Caco-2 (cell line): ENCODE measurements around the gene GIMAP6. TPM values are rescaled to one million over a fixed set of nuclear protein-coding genes. Genes with fewer than 3 reads are reported as not detected.

ENCODE experiments used
- BruUV-seq: library from RNA; stranded (reverse); fragments of 400-500 nt; replicated peaks from 2 replicates; lab custom pipeline; 2021; lab: Mats Ljungman, UMichigan
- CTCF ChIA-PET: fragments of 300-600 bp; sonication (Branson Sonifier 250); formaldehyde crosslinking; loops from one replicate; lab custom pipeline; 2022; ENCODE audit warnings: antibody characterized with exemption; lab: Charles Lee
- POLR2A ChIA-PET: fragments of 300-600 bp; sonication (Branson Sonifier 250); formaldehyde crosslinking; loops from one replicate; lab custom pipeline; 2022; ENCODE audit warnings: antibody characterized with exemption; lab: Charles Lee
- DNase-seq, 2 experiments: peaks; one replicate each; pipeline versions ENCODE4 v3.0.0 to v3.0.0-alpha.2; 2020 to 2022
- H3K27me3 ChIP-seq: replicated peaks from 2 replicates; pipeline ENCODE4 v1.6.0; 2011; ENCODE audit warnings: low read length; ENCODE audit not compliant: control insufficient read depth, insufficient read depth
- H3K36me3 ChIP-seq: 2 replicates; pipeline ENCODE4 v1.5.1; 2011; ENCODE audit warnings: low read length; ENCODE audit not compliant: control insufficient read depth, insufficient read depth
- H3K4me1 ChIP-seq: fragments of 250-450 bp; sonication (Bioruptor Pico); 2 replicates; pipeline ENCODE4 v1.5.1; 2020; ENCODE audit warnings: mild to moderate bottlenecking
- H3K4me3 ChIP-seq: 2 replicates; pipeline ENCODE4 v1.5.1; 2011; ENCODE audit warnings: low read depth, mild to moderate bottlenecking, control low read depth, low read length
- H3K9me3 ChIP-seq: fragments of 250-450 bp; sonication (Bioruptor Pico); 2 replicates; pipeline ENCODE4 v1.5.1; 2020; ENCODE audit warnings: mild to moderate bottlenecking, moderate library complexity
- H3K27ac Mint-ChIP-seq: one replicate; pipeline ENCODE4 v1.8.0; 2022; ENCODE audit warnings: mixed read lengths; ENCODE audit not compliant: unreplicated experiment
- H3K27me3 Mint-ChIP-seq: one replicate; pipeline ENCODE4 v1.8.0; 2022; ENCODE audit warnings: mixed read lengths; ENCODE audit not compliant: insufficient read depth, unreplicated experiment
- H3K36me3 Mint-ChIP-seq: one replicate; pipeline ENCODE4 v1.8.0; 2022; ENCODE audit warnings: mild to moderate bottlenecking, mixed read lengths; ENCODE audit not compliant: insufficient read depth, unreplicated experiment
- H3K4me1 Mint-ChIP-seq: one replicate; pipeline ENCODE4 v1.8.0; 2022; ENCODE audit warnings: low read depth, mixed read lengths; ENCODE audit not compliant: unreplicated experiment
- H3K4me3 Mint-ChIP-seq: one replicate; pipeline ENCODE4 v1.8.0; 2022; ENCODE audit warnings: mild to moderate bottlenecking, moderate library complexity, mixed read lengths; ENCODE audit not compliant: unreplicated experiment
- H3K9me3 Mint-ChIP-seq: one replicate; pipeline ENCODE4 v1.8.0; 2022; ENCODE audit warnings: mixed read lengths; ENCODE audit not compliant: unreplicated experiment
- intact Hi-C: fragments of 100-400 bp; cut with micrococcal nuclease; formaldehyde crosslinking; loops from one replicate; pipeline ENCODE4 v1.10.0; 2022; ENCODE audit not compliant: unreplicated experiment
- total RNA-seq: library from RNA; stranded (reverse); gene quantifications from 2 replicates; pipeline ENCODE4 v1.2.3, GENCODE V29; 2022
- TF ChIP-seq, protein P1 (sequence below), 2 experiments: fragments of 200-600 bp in 1 of 2; IDR thresholded peaks; 1 replicate in 1 of 2; 2 replicates in 1 of 2; pipeline versions ENCODE4 v1.5.1 to v1.8.0; 2011 to 2022; ENCODE audit warnings: antibody characterized with exemption in 1 of 2, control low read depth in 1 of 2, inconsistent platforms in 1 of 2, low read depth in 1 of 2, low read length in 1 of 2, mild to moderate bottlenecking in 1 of 2, moderate library complexity in 1 of 2; ENCODE audit not compliant: insufficient read depth in 1 of 2, severe bottlenecking in 1 of 2, unreplicated experiment in 1 of 2

Gene GIMAP6
- total RNA-seq, 1 experiment from 2014 or later, result not detected

GRCh38 chr7:150595361-150595760, 36.8 kb downstream of the GIMAP6 start:
- 0 out of 2 replicates have a peak, but pooled peaks cover 3% of the 10 kb centered on the region for H3K9me3 ChIP-seq
- H3K4me1 Mint-ChIP-seq, result no peaks in the 10 kb centered on the region
- CTCF ChIA-PET, result no interaction called here
- H3K36me3 Mint-ChIP-seq, result no peaks in the 10 kb centered on the region
- DNase-seq, result no peak
- no TSS peak for BruUV-seq
- peaks cover 7% of the 10 kb centered on the region for H3K27me3 Mint-ChIP-seq
- peaks cover 30% of the 10 kb centered on the region for H3K9me3 Mint-ChIP-seq
- no peak overlapping the region for H3K27ac Mint-ChIP-seq
- POLR2A ChIA-PET, result no interaction called here
- H3K4me3 Mint-ChIP-seq, result no peak overlapping the region
- no peaks in the 10 kb centered on the region for H3K4me1 ChIP-seq
- no peaks in the 10 kb centered on the region for H3K27me3 ChIP-seq
- no peak overlapping the region for H3K4me3 ChIP-seq
- intact Hi-C loops, result no loop called here
- no peaks in the 10 kb centered on the region for H3K36me3 ChIP-seq
- TF ChIP-seq, protein P1, sequence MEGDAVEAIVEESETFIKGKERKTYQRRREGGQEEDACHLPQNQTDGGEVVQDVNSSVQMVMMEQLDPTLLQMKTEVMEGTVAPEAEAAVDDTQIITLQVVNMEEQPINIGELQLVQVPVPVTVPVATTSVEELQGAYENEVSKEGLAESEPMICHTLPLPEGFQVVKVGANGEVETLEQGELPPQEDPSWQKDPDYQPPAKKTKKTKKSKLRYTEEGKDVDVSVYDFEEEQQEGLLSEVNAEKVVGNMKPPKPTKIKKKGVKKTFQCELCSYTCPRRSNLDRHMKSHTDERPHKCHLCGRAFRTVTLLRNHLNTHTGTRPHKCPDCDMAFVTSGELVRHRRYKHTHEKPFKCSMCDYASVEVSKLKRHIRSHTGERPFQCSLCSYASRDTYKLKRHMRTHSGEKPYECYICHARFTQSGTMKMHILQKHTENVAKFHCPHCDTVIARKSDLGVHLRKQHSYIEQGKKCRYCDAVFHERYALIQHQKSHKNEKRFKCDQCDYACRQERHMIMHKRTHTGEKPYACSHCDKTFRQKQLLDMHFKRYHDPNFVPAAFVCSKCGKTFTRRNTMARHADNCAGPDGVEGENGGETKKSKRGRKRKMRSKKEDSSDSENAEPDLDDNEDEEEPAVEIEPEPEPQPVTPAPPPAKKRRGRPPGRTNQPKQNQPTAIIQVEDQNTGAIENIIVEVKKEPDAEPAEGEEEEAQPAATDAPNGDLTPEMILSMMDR (IDR thresholded peaks at IDR 0.05; ENCODE audit: insufficient read depth in 1 of 2, low read depth in 1 of 2, low read length in 1 of 2, severe bottlenecking in 1 of 2, unreplicated experiment in 1 of 2), result no peak

DNA sequence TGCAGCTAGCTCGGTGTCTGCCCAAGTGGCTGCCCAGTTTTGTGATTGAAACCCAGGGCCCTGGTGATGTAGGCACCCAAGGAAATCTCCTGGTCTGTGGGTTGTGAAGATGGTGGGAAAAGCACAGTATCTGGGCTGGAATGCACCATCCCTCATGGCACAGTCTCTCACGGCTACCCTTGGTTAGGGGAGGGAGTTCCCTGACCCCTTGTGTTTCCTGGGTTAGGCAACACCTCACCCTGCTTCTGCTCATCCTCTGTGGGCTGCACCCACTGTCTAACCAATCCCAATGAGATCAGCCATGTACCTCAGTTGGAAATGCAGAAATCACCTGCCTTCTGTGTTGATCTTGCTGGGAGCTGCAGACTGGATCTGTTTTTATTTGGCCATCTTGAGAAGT, 37.4 kb downstream of the GIMAP6 start:
- no TSS peak for BruUV-seq
- Mint-ChIP-seq H3K27ac (no peak overlapping the region), H3K4me1 (no peaks in the 10 kb centered on the region), H3K36me3 (no peaks in the 10 kb centered on the region), H3K9me3 (peaks cover 27% of the 10 kb centered on the region), H3K27me3 (peaks cover 3% of the 10 kb centered on the region), H3K4me3 (no peak overlapping the region)
- DNase-seq, result no peak
- ChIA-PET CTCF (no interaction called here), POLR2A (no interaction called here)
- TF ChIP-seq, protein P1 (IDR thresholded peaks at IDR 0.05; ENCODE audit: insufficient read depth in 1 of 2, low read depth in 1 of 2, low read length in 1 of 2, severe bottlenecking in 1 of 2, unreplicated experiment in 1 of 2), result no peak
- H3K4me3 ChIP-seq, result no peak overlapping the region
- 0 out of 2 replicates have a peak, but pooled peaks cover 3% of the 10 kb centered on the region for H3K9me3 ChIP-seq
- intact Hi-C loops, result no loop called here
- no peaks in the 10 kb centered on the region for H3K4me1 ChIP-seq
- H3K36me3 ChIP-seq, result no peaks in the 10 kb centered on the region
- H3K27me3 ChIP-seq, result no peaks in the 10 kb centered on the region

DNA sequence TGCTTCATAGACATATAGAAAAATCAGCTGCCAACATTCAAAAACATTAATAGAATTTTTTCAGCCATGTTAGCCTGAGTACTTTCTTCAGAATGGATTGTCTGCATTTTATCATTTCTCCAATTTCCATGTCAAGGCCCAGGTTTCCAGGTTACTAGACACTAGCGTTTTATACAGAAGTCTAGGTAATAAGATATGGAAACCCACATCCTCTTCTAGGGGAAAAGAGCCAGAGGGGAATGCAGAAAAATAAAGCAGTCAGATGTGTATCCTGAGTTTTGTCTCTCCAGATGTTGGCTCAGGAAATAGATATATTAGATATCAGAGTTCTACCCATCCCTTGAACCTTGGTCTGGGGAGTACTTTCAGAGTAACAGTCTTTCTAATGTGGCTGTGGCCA, 44.6 kb downstream of the GIMAP6 start:
- TF ChIP-seq, protein P1 (IDR thresholded peaks at IDR 0.05; ENCODE audit: insufficient read depth in 1 of 2, low read depth in 1 of 2, low read length in 1 of 2, severe bottlenecking in 1 of 2, unreplicated experiment in 1 of 2), result no peak
- Histone ChIP-seq H3K27me3 (no peaks in the 10 kb centered on the region), H3K36me3 (no peaks in the 10 kb centered on the region), H3K9me3 (no peaks in the 10 kb centered on the region), H3K4me3 (no peak overlapping the region), H3K4me1 (no peaks in the 10 kb centered on the region)
- Mint-ChIP-seq H3K27ac (no peak overlapping the region), H3K36me3 (no peaks in the 10 kb centered on the region), H3K4me1 (no peaks in the 10 kb centered on the region), H3K9me3 (no peaks in the 10 kb centered on the region), H3K27me3 (peaks cover 6% of the 10 kb centered on the region), H3K4me3 (no peak overlapping the region)
- intact Hi-C loops, result no loop called here
- ChIA-PET CTCF (no interaction called here), POLR2A (no interaction called here)
- DNase-seq, result no peak
- no TSS peak for BruUV-seq
